NT2/D1 (cell line): ENCODE results near the gene CASP14.
"Not testable (repeated sequence)": the region's sequence is repeated elsewhere in the genome, so short reads cannot be mapped to it uniquely, and the experiment has no call there.

ENCODE experiments used
- YY1 ChIP-seq: IDR thresholded peaks from 2 replicates; pipeline ENCODE4 v1.6.1; 2011; ENCODE audit not compliant: insufficient read length, insufficient read depth
- ZNF274 ChIP-seq: IDR thresholded peaks from 2 replicates; pipeline ENCODE4 v1.6.1; 2011; ENCODE audit warnings: mild to moderate bottlenecking, low read depth, low read length

DNA sequence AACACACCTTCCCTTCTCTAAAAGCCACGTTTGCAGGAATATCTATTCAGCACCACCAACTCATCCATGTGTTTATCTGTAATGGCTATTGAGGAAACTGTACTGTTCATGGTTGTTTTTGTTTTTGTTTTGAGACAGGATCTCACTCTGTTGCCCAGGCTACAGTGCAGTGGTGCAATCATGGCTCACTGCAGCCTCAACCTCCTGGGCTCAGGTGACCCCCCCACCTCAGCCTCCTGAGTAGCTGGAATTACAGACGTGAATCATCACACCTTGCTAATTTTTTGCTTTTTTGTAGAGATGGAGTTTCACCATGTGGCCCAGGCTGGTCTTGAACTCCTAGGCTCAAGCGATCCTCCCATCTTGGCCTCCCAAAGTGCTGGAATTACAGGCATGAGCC, 30.4 kb upstream of the CASP14 start:
- not testable (repeated sequence) for TF ChIP-seq ZNF274, YY1
